ENCODE results near the gene MEMO1. TPM values are rescaled to one million over a fixed set of nuclear protein-coding genes. Genes with fewer than 3 reads are reported as not detected.

MEMO1 gene
- total and polyA plus RNA-seq, 8 donors: 10.5 to 20.4 (median 16.3) TPM

- no peak for TF ChIP-seq CTCF (IDR thresholded peaks at IDR 0.05)
- H3K27me3 ChIP-seq: no peaks in the 10 kb centered on the region
- no peak overlapping the region for H3K4me3 ChIP-seq
- intact Hi-C loops (cut with DNase I): no loop called here
- DNase-seq (no peak), FAIRE-seq (no peak), ATAC-seq (no peak)
- no peaks in the 10 kb centered on the region for H3K4me1 ChIP-seq
- 95 to 98% methylated on average over 4 of the region's 4 CpGs for WGBS, 2 donors
- H3K36me3 ChIP-seq: no peaks in the 10 kb centered on the region
- H3K27ac ChIP-seq: no peak overlapping the region
- no peaks in the 10 kb centered on the region for H3K9me3 ChIP-seq
Measured at GRCh38 chr2:31950946-31951562, 59.8 kb downstream of the MEMO1 start.

- no peaks in the 10 kb centered on the region for H3K36me3 ChIP-seq
- TF ChIP-seq CTCF (IDR thresholded peaks at IDR 0.05): no peak
- no peak overlapping the region for H3K4me3 ChIP-seq
- ATAC-seq (no peak), DNase-seq (no peak), FAIRE-seq (no peak)
- no peak overlapping the region for H3K27ac ChIP-seq
- intact Hi-C loops (cut with DNase I): no loop called here
- no peaks in the 10 kb centered on the region for H3K4me1 ChIP-seq
- no peaks in the 10 kb centered on the region for H3K27me3 ChIP-seq
- WGBS, 2 donors: 80 to 81% methylated on average over 2 of the region's 2 CpGs
- H3K9me3 ChIP-seq: no peaks in the 10 kb centered on the region
Measured at GRCh38 chr2:31947871-31948270, 62.9 kb downstream of the MEMO1 start.

- intact Hi-C loops (cut with DNase I): no loop called here
- Histone ChIP-seq H3K4me3 (no peak overlapping the region), H3K27ac (no peak overlapping the region), H3K27me3 (no peaks in the 10 kb centered on the region), H3K9me3 (no peaks in the 10 kb centered on the region), H3K4me1 (no peaks in the 10 kb centered on the region), H3K36me3 (no peaks in the 10 kb centered on the region)
- DNase-seq (no peak), FAIRE-seq (no peak), ATAC-seq (no peak)
- 89 to 92% methylated on average over 4 of the region's 4 CpGs for WGBS, 2 donors
- TF ChIP-seq CTCF (IDR thresholded peaks at IDR 0.05): no peak
Measured at GRCh38 chr2:31946838-31947237, 64.0 kb downstream of the MEMO1 start.

GRCh38 chr2:31945572-31945935 is 65.3 kb downstream of the MEMO1 start:
- FAIRE-seq (no peak), ATAC-seq (no peak), DNase-seq (no peak)
- WGBS, 2 donors: 33 to 60% methylated on average over 1 of the region's 1 CpG
- Histone ChIP-seq H3K9me3 (no peaks in the 10 kb centered on the region), H3K27ac (no peak overlapping the region), H3K36me3 (no peaks in the 10 kb centered on the region), H3K4me1 (no peaks in the 10 kb centered on the region), H3K4me3 (no peak overlapping the region), H3K27me3 (no peaks in the 10 kb centered on the region)
- intact Hi-C loops (cut with DNase I): no loop called here
- TF ChIP-seq CTCF (IDR thresholded peaks at IDR 0.05): no peak

- H3K9me3 ChIP-seq: no peaks in the 10 kb centered on the region
- FAIRE-seq (no peak), ATAC-seq (no peak), DNase-seq (no peak)
- no peaks in the 10 kb centered on the region for H3K27me3 ChIP-seq
- no peak overlapping the region for H3K27ac ChIP-seq
- 92 to 95% methylated on average over 2 of the region's 2 CpGs for WGBS, 2 donors
- H3K4me3 ChIP-seq: no peak overlapping the region
- no peak for TF ChIP-seq CTCF (IDR thresholded peaks at IDR 0.05)
- H3K4me1 ChIP-seq: no peaks in the 10 kb centered on the region
- intact Hi-C loops (cut with DNase I): no loop called here
- H3K36me3 ChIP-seq: no peaks in the 10 kb centered on the region
Measured at GRCh38 chr2:31944828-31945571, 65.8 kb downstream of the MEMO1 start.
